B cell (primary cell): ENCODE measurements around the gene LRP1. TPM values are rescaled to one million over a fixed set of nuclear protein-coding genes. Genes with fewer than 3 reads are reported as not detected.

Experiments used
- ATAC-seq: fragments of 200-7000 bp; cut with Tn5 transposase; one replicate; pipeline ENCODE4 v1.10.0; 2021; ENCODE audit warnings: low read depth, mild to moderate bottlenecking, moderate number of reproducible peaks, moderate library complexity
- CTCF ChIA-PET: fragments of 350-600 bp; sonication (Branson Sonifier 250); formaldehyde crosslinking; loops from one replicate; lab custom pipeline; 2021; ENCODE audit warnings: antibody characterized with exemption, inconsistent platforms; lab: Charles Lee
- POLR2A ChIA-PET: fragments of 350-600 bp; sonication (Branson Sonifier 250); formaldehyde crosslinking; loops from one replicate; lab custom pipeline; 2021; ENCODE audit warnings: antibody characterized with exemption; lab: Charles Lee
- DNase-seq: peaks from one replicate; pipeline ENCODE4 v3.0.0; 2013
- H2AFZ ChIP-seq: 2 replicates; pipeline ENCODE4 v1.6.1; 2012; ENCODE audit warnings: mild to moderate bottlenecking, low read depth, low read length; ENCODE audit not compliant: insufficient read depth, poor library complexity, severe bottlenecking
- H3K27ac ChIP-seq, 2 donors: 1 replicate in 1 of 2; 2 replicates in 1 of 2; pipeline ENCODE4 v1.5.1; 2012 to 2013; ENCODE audit warnings: low read length in 2 of 2, mild to moderate bottlenecking in 2 of 2, moderate library complexity in 1 of 2
- H3K27me3 ChIP-seq, 4 experiments: fragments of 200-600 bp in 1 of 4; sonication (generic) in 1 of 4; replicated peaks in 1 of 4; 1 replicate in 2 of 4; 2 replicates in 2 of 4; pipeline versions ENCODE4 v1.6.1 to v1.7.0; 2013 to 2016; ENCODE audit warnings: low read length in 3 of 4, mild to moderate bottlenecking in 2 of 4, mixed read lengths in 1 of 4, moderate library complexity in 1 of 4; ENCODE audit not compliant: insufficient read depth in 4 of 4, control insufficient read depth in 3 of 4; ENCODE audit errors: control extremely low read depth in 1 of 4
- H3K36me3 ChIP-seq, 2 experiments: replicated peaks in 1 of 2; 1 replicate in 1 of 2; 2 replicates in 1 of 2; pipeline versions ENCODE4 v1.6.1 to v1.7.1; 2013; ENCODE audit warnings: low read length in 1 of 2; ENCODE audit not compliant: insufficient read depth in 2 of 2, control insufficient read depth in 1 of 2; ENCODE audit errors: control extremely low read depth in 1 of 2, extremely low read depth in 1 of 2
- H3K4me1 ChIP-seq, 2 donors: fragments of 200-600 bp in 1 of 2; sonication (generic) in 1 of 2; 1 replicate in 1 of 2; 2 replicates in 1 of 2; pipeline versions ENCODE4 v1.5.1 to v1.6.1; 2013 to 2017; ENCODE audit warnings: low read length in 2 of 2; ENCODE audit not compliant: control insufficient read depth in 2 of 2, insufficient read depth in 2 of 2
- H3K4me2 ChIP-seq: replicated peaks from 2 replicates; pipeline ENCODE3; 2012; ENCODE audit warnings: mild to moderate bottlenecking, low read depth, low read length; ENCODE audit not compliant: poor library complexity, severe bottlenecking
- H3K4me3 ChIP-seq, 5 experiments: fragments of 200-600 bp in 1 of 5; sonication (generic) in 1 of 5; 1 replicate in 3 of 5; 2 replicates in 2 of 5; pipeline versions ENCODE4 v1.5.1 to v1.7.0; 2011 to 2016; ENCODE audit warnings: low read length in 4 of 5, mild to moderate bottlenecking in 4 of 5, low read depth in 2 of 5, control low read depth in 1 of 5, moderate library complexity in 1 of 5; ENCODE audit not compliant: insufficient read depth in 1 of 5; ENCODE audit errors: control extremely low read depth in 1 of 5, extremely low read depth in 1 of 5
- H3K79me2 ChIP-seq: fragments of 200-600 bp; sonication (generic); one replicate; pipeline ENCODE4 v1.6.0; 2016; ENCODE audit warnings: low read length; ENCODE audit not compliant: control insufficient read depth, insufficient read depth
- H3K9ac ChIP-seq: fragments of 200-600 bp; sonication (generic); 2 replicates; pipeline ENCODE4 v1.6.1; 2017; ENCODE audit warnings: mild to moderate bottlenecking, low read length, moderate library complexity
- H3K9me3 ChIP-seq, 3 donors: one replicate each; pipeline versions ENCODE4 v1.6.1 to v1.7.1; 2013; ENCODE audit warnings: low read length in 2 of 3; ENCODE audit not compliant: control insufficient read depth in 2 of 3, insufficient read depth in 1 of 3; ENCODE audit errors: control extremely low read depth in 1 of 3
- H4K20me1 ChIP-seq: 2 replicates; pipeline ENCODE4 v1.6.0; 2012; ENCODE audit warnings: mild to moderate bottlenecking, low read length; ENCODE audit not compliant: insufficient read depth, control insufficient read depth, poor library complexity, severe bottlenecking
- H3K27ac Mint-ChIP-seq: one replicate; pipeline ENCODE4 v1.8.0; 2021; ENCODE audit warnings: mixed read lengths
- H3K27me3 Mint-ChIP-seq: one replicate; pipeline ENCODE4 v1.8.0; 2021; ENCODE audit warnings: mixed read lengths
- H3K4me1 Mint-ChIP-seq: one replicate; pipeline ENCODE4 v1.8.0; 2021; ENCODE audit warnings: mixed read lengths
- H3K4me3 Mint-ChIP-seq: one replicate; pipeline ENCODE4 v1.8.0; 2021; ENCODE audit warnings: mixed read lengths
- H3K9me3 Mint-ChIP-seq: one replicate; pipeline ENCODE4 v1.8.0; 2022; ENCODE audit warnings: mixed read lengths; ENCODE audit not compliant: insufficient read depth
- EZH2 ChIP-seq: IDR thresholded peaks from 2 replicates; pipeline ENCODE4 v1.6.1; 2012; ENCODE audit warnings: borderline replicate concordance, low read depth, mild to moderate bottlenecking, moderate library complexity, low read length; ENCODE audit not compliant: insufficient read depth, poor library complexity, severe bottlenecking
- WGBS: methylation state at CpG from one replicate; pipeline ENCODE4 v1.1.5; 2013; ENCODE audit warnings: missing lambda C conversion rate; ENCODE audit not compliant: insufficient coverage; 5-methylcytosine and 5-hydroxymethylcytosine counted together
- intact Hi-C: fragments of 100-400 bp; cut with micrococcal nuclease; formaldehyde crosslinking; loops from one replicate; pipeline ENCODE4 v1.10.0; 2022
- polyA plus RNA-seq: library from polyadenylated mRNA; depleted of rRNA; stranded (reverse); fragments of >200 nt; gene quantifications from 2 replicates; pipeline ENCODE4 v1.2.3, GENCODE V29; 2012
- total RNA-seq, 2 donors: library from RNA; stranded (reverse); fragments of 120-200 nt in 1 of 2; gene quantifications; 1 replicate in 1 of 2; 2 replicates in 1 of 2; pipeline versions ENCODE4 v1.2.3 to v1.2.4, GENCODE V29; 2013 to 2022
- TF ChIP-seq, protein P1 (sequence below): fragments of 200-600 bp; IDR thresholded peaks from one replicate; pipeline ENCODE4 v1.8.0; 2022; ENCODE audit warnings: antibody characterized with exemption, mild to moderate bottlenecking

LRP1 gene
- total and polyA plus RNA-seq, 2 donors (not counting 1 experiment from before 2014, with no cell fraction given) = 2.0 to 4.1 TPM

DNA sequence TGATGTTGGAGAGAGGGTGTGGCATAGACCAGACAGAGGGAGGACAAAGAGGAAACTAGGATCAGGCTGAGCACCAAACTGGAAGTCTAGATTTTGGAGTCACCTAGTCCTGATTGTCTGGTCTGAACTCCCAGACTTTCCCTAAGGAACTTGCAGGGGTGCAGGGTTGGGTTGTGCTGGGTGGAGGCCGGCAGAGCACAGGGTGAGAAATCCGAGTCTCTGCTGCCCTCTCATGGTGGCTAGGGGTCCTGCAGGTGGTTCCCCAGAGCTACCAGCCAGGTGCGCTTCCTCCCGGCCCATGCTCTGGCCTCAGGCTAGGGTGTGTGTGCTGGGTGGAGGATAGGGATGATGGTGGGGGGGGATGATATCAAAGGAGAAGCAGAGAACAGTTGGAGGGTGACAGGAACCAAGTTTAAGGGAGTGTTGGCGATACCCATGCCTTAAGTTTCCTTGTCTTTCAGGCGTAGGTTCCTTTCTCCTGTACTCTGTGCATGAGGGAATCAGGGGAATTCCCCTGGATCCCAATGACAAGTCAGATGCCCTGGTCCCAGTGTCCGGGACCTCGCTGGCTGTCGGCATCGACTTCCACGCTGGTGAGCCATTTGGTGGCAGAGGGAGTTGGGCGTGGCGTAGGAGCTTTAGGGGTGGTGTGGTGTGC is 54.8 kb downstream of the LRP1 start:
- ATAC-seq (peak; percentile 99), DNase-seq (peak; percentile 86)
- Histone ChIP-seq H3K9me3 (no peaks in the 10 kb centered on the region), H3K4me3 (no peak overlapping the region), H3K27me3 (no peaks in the 10 kb centered on the region), H2AFZ (no peak overlapping the region), H3K4me1 (peaks cover 0 to 6% of the 10 kb centered on the region in 2 donors), H3K79me2 (no peaks in the 10 kb centered on the region), H3K9ac (no peak overlapping the region), H4K20me1 (no peaks in the 10 kb centered on the region), H3K4me2 (no peak overlapping the region), H3K27ac (no peak overlapping the region), H3K36me3 (no peaks in the 10 kb centered on the region)
- intact Hi-C loops = loop anchor here (1.0 to 2.0 kb wide), 4 partner anchors 59 to 426 kb away; no protein-coding TSS in a partner anchor
- Mint-ChIP-seq H3K4me3 (no peak overlapping the region), H3K9me3 (no peaks in the 10 kb centered on the region), H3K27ac (peak overlapping the region; percentile 1), H3K4me1 (peaks cover 5% of the 10 kb centered on the region), H3K27me3 (peaks cover 2% of the 10 kb centered on the region)
- 47% methylated on average over 11 of the region's 13 CpGs for WGBS
- TF ChIP-seq EZH2 = no peak
- TF ChIP-seq, protein P1, sequence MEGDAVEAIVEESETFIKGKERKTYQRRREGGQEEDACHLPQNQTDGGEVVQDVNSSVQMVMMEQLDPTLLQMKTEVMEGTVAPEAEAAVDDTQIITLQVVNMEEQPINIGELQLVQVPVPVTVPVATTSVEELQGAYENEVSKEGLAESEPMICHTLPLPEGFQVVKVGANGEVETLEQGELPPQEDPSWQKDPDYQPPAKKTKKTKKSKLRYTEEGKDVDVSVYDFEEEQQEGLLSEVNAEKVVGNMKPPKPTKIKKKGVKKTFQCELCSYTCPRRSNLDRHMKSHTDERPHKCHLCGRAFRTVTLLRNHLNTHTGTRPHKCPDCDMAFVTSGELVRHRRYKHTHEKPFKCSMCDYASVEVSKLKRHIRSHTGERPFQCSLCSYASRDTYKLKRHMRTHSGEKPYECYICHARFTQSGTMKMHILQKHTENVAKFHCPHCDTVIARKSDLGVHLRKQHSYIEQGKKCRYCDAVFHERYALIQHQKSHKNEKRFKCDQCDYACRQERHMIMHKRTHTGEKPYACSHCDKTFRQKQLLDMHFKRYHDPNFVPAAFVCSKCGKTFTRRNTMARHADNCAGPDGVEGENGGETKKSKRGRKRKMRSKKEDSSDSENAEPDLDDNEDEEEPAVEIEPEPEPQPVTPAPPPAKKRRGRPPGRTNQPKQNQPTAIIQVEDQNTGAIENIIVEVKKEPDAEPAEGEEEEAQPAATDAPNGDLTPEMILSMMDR = peak; percentile 88
- ChIA-PET CTCF (interaction anchor here (0.5 to 7.5 kb wide), 29 partner anchors 8 to 604 kb away, joined by 3 to 108 read pairs (median 5); partner anchors contain the start of genes LRP1 and ZBTB39), POLR2A (interaction anchor here (0.5 to 1.1 kb wide), 3 partner anchors 82 to 244 kb away, joined by 3 to 5 read pairs (median 4); no protein-coding TSS in a partner anchor)
